Lower leg skin (tissue), 4 donors: ENCODE measurements around the gene CCNJL. TPM values are rescaled to one million over a fixed set of nuclear protein-coding genes. Genes with fewer than 3 reads are reported as not detected.

ENCODE experiments used
- DNase-seq, 2 donors: peaks; one replicate each; pipeline ENCODE4 v3.0.0-alpha.2; 2019; ENCODE audit warnings: low spot score in 2 of 2
- H3K4me3 ChIP-seq: fragments of 200-600 bp; sonication (generic); 2 replicates; pipeline ENCODE4 v1.5.1; 2017; ENCODE audit warnings: mild to moderate bottlenecking, low read depth; ENCODE audit not compliant: poor library complexity, severe bottlenecking
- CTCF ChIP-seq, 3 donors: fragments of 450-650 bp; IDR thresholded peaks; one replicate each; pipeline ENCODE4 v1.5.1; 2016; ENCODE audit warnings: antibody characterized with exemption in 3 of 3, mild to moderate bottlenecking in 3 of 3, moderate library complexity in 2 of 3
- POLR2A ChIP-seq, 2 donors: fragments of 450-650 bp; IDR thresholded peaks; one replicate each; pipeline ENCODE4 v1.6.1; 2016 to 2017; ENCODE audit warnings: antibody characterized with exemption in 2 of 2, mild to moderate bottlenecking in 1 of 2, moderate library complexity in 1 of 2
- WGBS, 2 donors: methylation state at CpG; one replicate each; pipeline ENCODE4 v1.1.5; 2018; 5-methylcytosine and 5-hydroxymethylcytosine counted together
- intact Hi-C: fragments of 100-400 bp; cut with DNase I; formaldehyde crosslinking; loops from one replicate; pipeline ENCODE4 v1.15.0; 2023; ENCODE audit warnings: low total_unique reads
- total RNA-seq, 4 donors: library from RNA; depleted of rRNA; stranded (reverse); fragments of >200 nt; gene quantifications; one replicate each; pipeline ENCODE4 v1.1.0, GENCODE V29; 2016

The CCNJL gene
- total RNA-seq, 4 donors from 2014 or later, result 0.08 to 0.34 (median 0.22) TPM

- DNase-seq, result no peak
- no peak for TF ChIP-seq POLR2A (IDR thresholded peaks at IDR 0.05)
- no peak for TF ChIP-seq CTCF (IDR thresholded peaks at IDR 0.05)
- 34 to 48% methylated on average over 8 of the region's 8 CpGs for whole genome bisulfite sequencing, 2 donors
- intact Hi-C loops, result no loop called here
- no peak overlapping the region for H3K4me3 ChIP-seq
Observed at GRCh38 chr5:160271396-160271795, 41.0 kb downstream of the CCNJL start.

GRCh38 chr5:160270704-160271103 lies 41.7 kb downstream of the CCNJL start:
- no peak overlapping the region for H3K4me3 ChIP-seq
- no peak for DNase-seq
- WGBS, 2 donors, result 28 to 29% methylated on average over 4 of the region's 4 CpGs
- intact Hi-C loops, result no loop called here
- TF ChIP-seq POLR2A (IDR thresholded peaks at IDR 0.05), result no peak
- no peak for TF ChIP-seq CTCF (IDR thresholded peaks at IDR 0.05)

- no peak overlapping the region for H3K4me3 ChIP-seq
- DNase-seq, result peak; percentile 81 to 96
- 33 to 62% methylated on average over 10 of the region's 10 CpGs for WGBS, 2 donors
- intact Hi-C loops, result no loop called here
- TF ChIP-seq POLR2A (IDR thresholded peaks at IDR 0.05), result no peak
- no peak for TF ChIP-seq CTCF (IDR thresholded peaks at IDR 0.05)
Observed at GRCh38 chr5:160269017-160269416, 43.3 kb downstream of the CCNJL start.

- WGBS, 2 donors, result 83 to 95% methylated on average over 5 of the region's 5 CpGs
- TF ChIP-seq POLR2A (IDR thresholded peaks at IDR 0.05) (no peak), CTCF (IDR thresholded peaks at IDR 0.05) (no peak)
- no peak for DNase-seq
- H3K4me3 ChIP-seq, result no peak overlapping the region
- intact Hi-C loops, result no loop called here
Observed at GRCh38 chr5:160268121-160268520, 44.2 kb downstream of the CCNJL start.

GRCh38 chr5:160266752-160267345 lies 45.5 kb downstream of the CCNJL start:
- 84 to 88% methylated on average over 9 of the region's 9 CpGs for WGBS, 2 donors

More at GRCh38 chr5:160266752-160267345, 45.5 kb downstream of the CCNJL start:
- no peak for TF ChIP-seq POLR2A (IDR thresholded peaks at IDR 0.05)
- no peak for TF ChIP-seq CTCF (IDR thresholded peaks at IDR 0.05)
- no peak overlapping the region for H3K4me3 ChIP-seq
- DNase-seq, result no peak
- intact Hi-C loops, result no loop called here
